Stimulated activated CD8-positive, alpha-beta memory T cell treated with anti-CD3 and anti-CD28 coated beads, Interleukin-7, amount 100 ng/mL, for 24 hours (primary cell): ENCODE results near the gene SYAP1.
"Not testable (repeated sequence)": the region's sequence is repeated elsewhere in the genome, so short reads cannot be mapped to it uniquely, and the experiment has no call there.

Experiments
- DNase-seq: peaks from one replicate; pipeline ENCODE4 v3.0.0-alpha.2; 2020; ENCODE audit warnings: low read depth

Gene SYAP1

GRCh38 chrX:16719334-16720084 lies at the start of gene SYAP1:
Gene SYAP1, plus strand, starts transcription at chrX:16719612. Its CDS starts 113 bp downstream, at chrX:16719725.
- DNase-seq, result peak; percentile 79

- DNase-seq, result no peak
Measured at GRCh38 chrX:16671005-16671404, 48.4 kb upstream of the SYAP1 start.

GRCh38 chrX:16678689-16679088 lies 40.7 kb upstream of the SYAP1 start:
- DNase-seq, result no peak

- DNase-seq, result no peak
Measured at GRCh38 chrX:16683007-16683664, 36.3 kb upstream of the SYAP1 start.

- DNase-seq, result no peak
Measured at GRCh38 chrX:16687514-16687913, 31.9 kb upstream of the SYAP1 start.

- DNase-seq, result peak; percentile 44
Measured at GRCh38 chrX:16695079-16695676, 24.2 kb upstream of the SYAP1 start.

GRCh38 chrX:16696956-16697355 lies 22.5 kb upstream of the SYAP1 start:
- no peak for DNase-seq

- no peak for DNase-seq
Measured at GRCh38 chrX:16699389-16699788, 20.0 kb upstream of the SYAP1 start.

GRCh38 chrX:16700734-16701133 lies 18.7 kb upstream of the SYAP1 start:
- no peak for DNase-seq

GRCh38 chrX:16702700-16703599 lies 16.5 kb upstream of the SYAP1 start:
- DNase-seq, result no peak

GRCh38 chrX:16705370-16705769 lies 14.0 kb upstream of the SYAP1 start:
- DNase-seq, result no peak

GRCh38 chrX:16708016-16708415 lies 11.4 kb upstream of the SYAP1 start:
- DNase-seq, result no peak

- no peak for DNase-seq
Measured at GRCh38 chrX:16711219-16711811, 8.1 kb upstream of the SYAP1 start.

GRCh38 chrX:16711893-16712547 lies 7.4 kb upstream of the SYAP1 start:
- DNase-seq, result no peak

- no peak for DNase-seq
Measured at GRCh38 chrX:16712548-16713155, 6.8 kb upstream of the SYAP1 start, which contains the start of gene CTPS2. Gene CTPS2, minus strand, starts transcription at chrX:16712669. Its CDS starts 9,767 bp downstream, at chrX:16702902.

GRCh38 chrX:16714504-16714903 lies 4.9 kb upstream of the SYAP1 start:
- no peak for DNase-seq

GRCh38 chrX:16715638-16716037 lies 3.8 kb upstream of the SYAP1 start:
- not testable (repeated sequence) for DNase-seq

- not testable (repeated sequence) for DNase-seq
Measured at GRCh38 chrX:16716451-16716850, 3.0 kb upstream of the SYAP1 start.

- no peak for DNase-seq
Measured at GRCh38 chrX:16718824-16719333, 533 bp upstream of the SYAP1 start.

- no peak for DNase-seq
Measured at GRCh38 chrX:16722481-16722880, 3.1 kb downstream of the SYAP1 start.
